NOMO-1 treated with DMSO at 0.1 percent for 48 hours (cell line): ENCODE results near the gene USP6.
"Not testable (repeated sequence)": the region's sequence is repeated elsewhere in the genome, so short reads cannot be mapped to it uniquely, and the experiment has no call there.

Experiments
- DNase-seq: peaks from one replicate; lab custom pipeline; 2025; ENCODE audit not compliant: unreplicated experiment; lab: John Stamatoyannopoulos, UW

The USP6 gene

DNA sequence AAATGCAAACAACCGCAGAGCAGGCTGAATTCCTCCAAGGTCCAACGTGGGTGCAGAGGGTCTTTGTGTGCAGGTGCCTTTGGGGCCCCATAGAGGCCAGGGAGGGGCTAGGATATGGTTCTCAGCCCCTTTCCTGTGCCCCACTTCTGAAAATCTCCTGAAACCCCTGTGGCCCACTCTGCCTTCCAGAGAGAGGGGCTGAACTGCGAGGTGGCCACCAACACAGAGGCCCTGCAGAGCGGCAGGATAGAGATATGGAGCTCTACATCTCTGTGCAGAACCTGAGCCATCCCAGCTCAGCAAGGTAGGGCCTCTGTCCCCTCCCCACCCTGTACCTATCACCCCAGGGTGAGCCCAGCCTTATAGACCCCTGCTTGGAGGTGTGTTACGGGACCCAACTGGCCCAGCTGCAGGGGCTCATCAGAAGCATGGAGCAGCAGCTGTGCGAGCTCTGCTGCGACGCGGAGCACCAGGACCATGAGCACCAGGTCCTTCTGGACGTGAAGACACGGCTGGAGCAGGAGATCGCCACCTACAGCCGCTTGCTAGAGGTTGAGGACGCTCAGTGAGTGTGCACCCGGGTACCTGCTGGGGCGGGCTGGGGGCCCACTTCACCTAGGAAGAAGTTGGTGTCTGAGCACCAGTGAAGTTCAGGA, 5.5 kb downstream of the USP6 start:
- no peak for DNase-seq

DNA sequence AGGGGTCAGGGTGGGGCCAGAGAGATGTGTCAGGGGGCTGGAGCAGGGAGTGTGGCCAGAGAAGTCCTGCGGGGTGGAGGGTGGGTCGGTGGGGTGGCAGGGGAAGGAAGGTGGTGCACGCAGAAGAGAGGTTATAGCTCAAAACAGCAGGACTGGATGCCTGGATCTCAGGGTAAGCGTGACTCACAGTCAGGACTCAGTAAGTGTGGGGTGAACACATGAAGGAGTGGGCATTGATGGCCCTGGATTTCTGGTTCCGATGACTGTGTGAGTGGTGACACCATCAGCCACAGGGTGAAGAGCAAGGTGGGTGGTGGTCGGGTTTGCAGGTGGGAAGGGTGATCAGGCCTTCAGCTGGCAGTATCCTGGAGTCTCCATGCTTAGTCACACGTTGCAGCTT, 6.2 kb downstream of the USP6 start:
- not testable (repeated sequence) for DNase-seq

DNA sequence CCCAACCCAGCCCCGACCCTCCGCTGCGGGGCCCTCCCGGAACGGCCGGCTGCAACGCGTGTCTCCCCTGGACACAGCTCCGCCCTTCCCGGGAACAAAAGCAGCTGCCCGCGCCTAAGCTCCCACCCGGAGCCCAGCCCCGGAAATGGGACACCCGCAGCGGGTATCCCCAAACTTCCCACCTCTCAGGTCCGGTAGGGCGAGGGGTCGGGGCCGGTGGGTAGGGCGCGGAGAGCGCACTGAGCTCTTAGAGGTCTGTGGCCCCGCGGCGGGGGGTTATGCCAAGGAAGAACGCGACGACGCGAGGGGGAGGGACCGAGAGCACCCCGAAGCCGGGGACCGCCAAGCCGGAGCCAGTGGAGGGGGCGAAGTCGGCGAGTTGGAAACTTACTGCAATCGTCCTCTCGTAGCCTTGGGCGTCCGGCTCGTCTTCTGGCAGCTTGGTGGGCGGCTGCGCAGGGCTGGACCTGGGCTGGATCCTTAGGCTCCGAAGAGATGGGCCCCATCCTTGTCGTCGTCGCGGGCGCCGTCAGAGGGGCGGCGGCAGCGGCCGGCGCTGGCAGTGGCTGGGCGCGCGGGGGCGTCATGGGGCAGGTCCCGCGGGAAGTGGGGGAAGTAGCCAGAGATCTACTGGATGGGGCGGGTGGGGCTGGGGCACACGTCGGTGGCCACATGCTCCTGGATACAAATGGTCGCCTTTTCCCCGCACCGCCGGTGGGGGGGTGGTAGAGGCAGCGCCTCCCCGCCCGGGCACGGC, 6.9 kb downstream of the USP6 start:
- DNase-seq = no peak

DNA sequence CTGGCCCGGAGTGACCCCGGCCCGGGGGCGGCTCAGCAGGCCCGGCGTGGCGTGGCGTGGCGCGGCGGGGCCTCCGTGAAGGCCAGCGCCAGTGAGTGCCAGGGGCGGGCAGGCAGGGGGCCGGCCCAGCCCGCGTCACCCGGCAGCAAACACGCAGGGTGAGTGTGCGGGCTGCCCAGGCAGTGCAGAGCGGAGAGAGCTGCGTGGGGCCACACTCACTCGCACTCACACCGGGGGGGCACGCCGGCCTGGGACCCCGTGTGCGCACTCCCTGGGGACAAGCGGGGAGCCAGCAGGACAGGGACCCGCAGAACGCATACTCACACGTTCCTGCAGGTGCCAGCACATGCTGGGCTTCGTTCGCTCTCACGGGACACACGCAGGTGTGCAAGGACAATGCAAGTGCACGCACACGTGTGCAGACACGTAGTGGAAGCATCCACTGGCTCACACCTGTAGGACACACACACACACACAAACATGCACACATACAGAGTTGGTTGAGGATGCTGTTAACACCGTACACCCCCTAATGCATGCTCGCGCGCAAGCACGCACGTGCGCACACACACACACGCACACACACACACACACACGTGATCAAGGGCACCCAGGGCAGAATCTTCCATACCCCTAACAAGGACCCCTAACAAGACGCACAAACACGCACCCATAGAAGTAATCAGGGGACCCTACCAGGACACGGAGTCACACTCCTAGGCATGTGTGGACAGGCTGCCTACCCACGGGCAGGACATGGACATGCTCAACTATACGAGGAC, 7.7 kb downstream of the USP6 start:
- DNase-seq = no peak

DNA sequence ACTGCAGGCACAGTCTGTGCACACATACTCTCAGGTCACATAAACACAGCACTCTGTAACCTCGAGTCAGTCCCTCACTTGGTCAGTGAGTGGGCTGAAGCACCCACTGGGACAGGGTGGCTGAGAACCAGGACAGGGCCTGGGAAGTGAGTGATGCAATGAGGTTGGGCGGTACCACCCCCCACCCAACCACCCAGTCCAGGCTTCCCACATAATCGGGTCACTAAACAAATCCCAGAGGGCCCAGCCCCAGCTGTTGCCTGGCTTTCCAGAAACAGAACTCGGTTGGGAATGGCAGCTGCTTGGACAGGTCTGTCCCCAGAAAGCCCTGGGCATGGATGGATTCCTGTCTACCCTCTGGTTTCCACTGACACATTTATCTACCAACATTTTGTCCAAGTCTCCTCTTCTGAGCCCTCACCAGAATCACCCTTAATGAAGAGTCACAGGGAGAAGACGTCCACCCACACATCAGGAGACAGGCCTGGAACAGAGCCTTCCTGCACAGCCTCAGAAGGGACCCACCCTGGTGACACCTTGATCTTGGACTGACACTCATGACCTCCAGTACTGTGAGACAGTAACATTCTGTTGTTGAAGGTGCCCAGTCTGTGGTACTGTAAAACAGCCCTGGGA, 8.4 kb downstream of the USP6 start:
- not testable (repeated sequence) for DNase-seq

DNA sequence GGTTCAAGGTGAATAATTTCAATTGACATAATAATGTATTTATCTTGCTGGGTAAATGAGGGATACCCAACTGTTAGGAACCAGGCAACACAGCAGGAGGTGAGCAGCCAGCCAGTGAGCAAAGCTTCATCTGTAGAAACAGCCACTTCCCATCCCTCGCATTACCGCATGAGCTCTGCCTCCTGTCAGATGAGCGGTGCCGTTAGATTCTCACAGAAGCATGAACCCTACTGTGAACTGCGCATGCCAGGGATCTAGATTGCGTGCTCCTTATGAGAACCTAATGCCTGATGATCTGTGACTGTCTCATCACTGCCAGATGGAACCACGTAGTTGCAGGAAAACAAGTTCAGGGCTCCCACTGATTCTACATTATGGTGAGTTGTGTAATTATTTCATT, 9.1 kb downstream of the USP6 start:
- not testable (repeated sequence) for DNase-seq

DNA sequence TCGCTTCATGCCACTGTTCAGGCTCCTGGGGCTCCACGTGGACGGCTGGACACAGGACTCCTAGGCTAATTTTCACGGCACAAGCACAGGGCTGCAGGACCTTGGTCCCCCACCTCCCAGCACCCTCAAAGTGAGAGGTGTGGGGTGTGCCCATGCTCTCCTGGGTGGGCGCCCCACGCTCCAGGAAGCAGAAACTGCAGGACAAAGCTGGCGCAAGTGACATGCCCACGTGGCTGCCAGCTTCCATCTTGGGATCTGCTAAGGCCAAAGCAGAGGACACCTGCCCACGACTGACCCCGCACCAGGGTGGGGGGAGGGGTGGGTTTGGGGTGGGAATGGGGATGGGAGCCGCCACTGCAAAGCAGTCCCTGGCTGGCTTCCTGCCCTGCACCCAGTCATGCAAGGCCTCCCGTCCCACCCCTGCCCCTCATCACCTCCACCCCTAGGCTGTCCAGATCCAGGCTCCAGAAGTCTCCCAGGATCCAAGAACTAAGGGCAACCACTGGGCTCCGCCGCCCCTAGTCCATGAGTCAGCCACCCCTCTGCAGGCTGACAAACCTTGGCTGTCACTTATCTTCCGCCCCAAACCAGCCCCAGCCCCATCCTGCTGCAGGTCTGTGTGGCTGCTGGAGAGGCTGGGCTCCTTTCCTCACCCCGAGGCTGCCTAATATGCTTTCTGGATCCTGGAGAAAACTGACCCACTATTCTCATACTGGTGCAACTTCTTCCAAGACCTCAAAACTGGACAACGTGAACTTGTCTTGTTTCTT, 11.1 kb downstream of the USP6 start:
- no peak for DNase-seq

DNA sequence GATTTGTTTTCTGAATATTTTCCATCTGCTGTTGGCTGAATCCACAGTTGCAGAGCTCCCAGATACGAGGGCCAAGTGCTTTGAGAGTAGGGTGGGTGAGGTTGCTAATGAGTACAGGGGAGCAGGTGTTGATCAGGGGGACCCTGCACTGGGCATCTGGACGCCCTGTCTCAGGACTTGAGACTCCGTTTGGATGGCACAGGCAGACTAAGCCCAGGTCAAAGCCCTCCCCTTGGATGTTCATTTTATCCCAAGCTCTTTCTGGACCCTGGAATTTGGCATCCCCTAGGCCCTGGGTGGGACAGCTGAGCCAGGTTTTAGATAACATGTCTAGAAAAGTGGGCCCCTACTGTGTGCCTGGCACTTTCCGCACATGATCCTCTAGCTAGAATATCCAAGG, 12.1 kb downstream of the USP6 start:
- no peak for DNase-seq

DNA sequence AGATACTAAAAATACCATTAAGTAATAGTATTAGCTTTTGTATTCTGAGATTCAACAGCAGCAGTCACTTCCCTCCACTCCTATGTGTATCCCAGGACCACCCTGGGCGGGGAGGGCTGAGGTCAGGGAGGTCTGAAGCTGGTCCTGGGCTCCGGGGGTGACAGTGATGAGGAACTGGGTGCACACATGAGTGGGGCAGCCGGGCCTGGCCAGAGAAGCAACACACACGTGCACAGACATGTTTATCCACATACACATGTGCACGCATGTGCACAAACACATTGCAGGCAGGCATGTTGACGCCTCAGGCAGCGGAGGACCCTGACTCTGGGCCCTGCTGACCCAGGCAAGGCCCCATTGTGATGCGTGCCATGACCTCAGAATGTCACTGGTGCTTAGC, 12.6 kb downstream of the USP6 start:
- DNase-seq = not testable (repeated sequence)

DNA sequence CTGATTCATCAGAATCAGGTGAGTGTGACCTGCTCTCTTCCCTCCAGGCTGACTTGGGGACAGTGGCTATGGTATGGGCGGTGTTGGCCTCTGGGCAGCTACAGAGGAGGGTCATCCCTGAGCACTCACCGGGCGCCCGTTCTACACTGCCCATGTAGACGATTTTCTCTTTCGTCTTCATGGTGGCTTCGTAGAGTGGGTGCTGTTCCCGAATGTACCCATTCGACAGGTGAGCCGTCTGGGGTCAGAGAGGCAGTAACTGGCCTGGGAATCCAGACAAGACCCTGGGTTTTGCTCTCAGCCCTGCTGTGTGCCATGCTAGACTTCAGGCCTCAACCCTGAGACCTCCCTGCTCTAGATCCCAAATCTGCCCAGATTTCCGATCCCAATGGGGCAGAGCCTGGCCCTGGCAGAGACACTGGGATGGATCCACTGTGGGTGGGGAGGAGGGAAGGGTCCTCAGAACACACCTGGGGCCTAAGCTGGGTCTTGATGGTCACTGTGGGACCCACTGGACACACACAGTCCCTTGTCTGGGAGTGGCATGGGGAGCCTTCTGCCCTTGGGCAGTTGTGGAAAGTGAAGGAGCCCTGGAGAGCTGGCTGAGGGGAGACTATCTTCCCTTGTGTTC, 13.2 kb downstream of the USP6 start:
- DNase-seq = no peak

DNA sequence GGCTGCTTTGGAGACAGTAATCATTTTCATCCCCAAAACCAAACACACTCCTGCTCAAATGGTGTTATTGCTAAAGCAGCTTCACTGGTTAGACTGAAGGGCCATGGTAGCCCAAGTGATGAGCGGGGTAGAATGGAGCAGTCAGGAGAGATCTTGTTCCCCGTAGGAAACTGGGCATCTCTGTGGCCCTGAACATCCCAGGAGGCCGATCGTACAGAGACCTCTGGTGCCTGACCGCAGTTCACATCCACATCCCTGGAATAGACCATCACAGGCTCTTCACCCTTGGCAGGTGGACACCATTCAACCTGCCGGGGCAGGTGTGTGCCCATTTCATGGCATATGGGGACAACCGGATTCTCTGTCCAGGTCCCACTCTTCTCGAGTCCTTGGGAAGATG, 13.9 kb downstream of the USP6 start:
- DNase-seq = not testable (repeated sequence)

DNA sequence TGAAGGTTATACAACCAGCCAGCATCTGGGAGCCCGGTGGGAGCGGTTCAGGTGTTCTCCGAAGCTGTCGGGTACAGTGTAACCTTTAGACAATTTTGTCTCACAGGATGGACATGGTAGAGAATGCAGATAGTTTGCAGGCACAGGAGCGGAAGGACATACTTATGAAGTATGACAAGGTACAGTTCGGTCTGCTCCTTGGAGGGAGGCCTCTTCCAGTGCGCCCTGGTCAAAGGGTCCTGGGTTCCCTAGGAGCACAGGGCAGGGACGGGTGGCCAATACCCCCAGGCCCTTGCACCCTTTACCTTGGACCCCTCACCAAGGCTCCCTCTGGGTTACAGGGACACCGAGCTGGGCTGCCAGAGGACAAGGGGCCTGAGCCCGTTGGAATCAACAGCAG, 14.4 kb downstream of the USP6 start:
- DNase-seq = not testable (repeated sequence)

DNA sequence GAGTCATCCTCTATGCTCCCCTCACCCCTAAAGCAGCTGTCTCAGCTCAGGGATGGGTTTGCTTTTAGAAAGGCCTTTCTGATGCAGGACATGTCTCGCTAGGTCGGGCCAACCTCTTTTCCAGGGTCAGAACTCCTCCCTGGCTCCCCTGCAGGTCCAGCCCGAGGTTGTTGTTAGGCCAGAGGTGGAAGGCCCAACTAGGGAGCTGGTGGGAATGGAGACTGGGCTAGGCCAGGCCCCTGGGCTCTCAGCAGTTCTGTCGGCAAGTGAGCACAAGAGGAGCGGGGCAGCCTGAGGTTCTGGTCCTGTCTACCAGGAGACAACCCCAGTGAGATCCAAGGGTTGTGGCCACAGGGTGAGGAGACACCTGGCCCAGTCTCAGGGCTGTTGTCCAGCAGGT, 14.9 kb downstream of the USP6 start:
- DNase-seq = not testable (repeated sequence)

DNA sequence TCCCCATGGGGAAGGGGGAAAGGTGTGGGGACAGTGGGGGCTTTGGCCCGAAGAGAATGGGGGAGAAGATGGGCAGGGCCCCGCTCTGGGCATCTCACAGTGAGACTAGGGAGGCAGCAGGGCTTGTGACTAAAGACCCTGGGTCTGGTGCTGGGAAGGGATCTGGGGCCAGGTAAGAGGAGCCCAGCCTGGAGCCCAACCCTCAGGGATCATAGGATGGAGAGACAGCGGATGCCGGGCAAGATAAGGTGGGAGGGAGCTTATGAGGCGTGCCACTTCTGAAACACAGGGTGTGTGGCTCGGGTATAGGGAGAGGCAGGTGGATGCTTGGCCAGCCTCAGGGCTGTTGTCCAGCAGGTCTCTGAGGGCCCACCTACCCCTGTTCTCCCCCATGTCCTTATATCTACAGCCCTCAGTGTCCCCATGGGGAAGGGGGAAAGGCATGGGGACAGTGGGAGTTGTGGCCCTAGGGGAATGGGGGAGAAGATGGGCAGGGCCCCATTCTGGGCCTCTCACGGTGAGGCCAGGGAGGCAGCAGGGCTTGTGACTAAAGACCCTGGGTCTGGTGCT, 15.4 kb downstream of the USP6 start:
- no peak for DNase-seq

DNA sequence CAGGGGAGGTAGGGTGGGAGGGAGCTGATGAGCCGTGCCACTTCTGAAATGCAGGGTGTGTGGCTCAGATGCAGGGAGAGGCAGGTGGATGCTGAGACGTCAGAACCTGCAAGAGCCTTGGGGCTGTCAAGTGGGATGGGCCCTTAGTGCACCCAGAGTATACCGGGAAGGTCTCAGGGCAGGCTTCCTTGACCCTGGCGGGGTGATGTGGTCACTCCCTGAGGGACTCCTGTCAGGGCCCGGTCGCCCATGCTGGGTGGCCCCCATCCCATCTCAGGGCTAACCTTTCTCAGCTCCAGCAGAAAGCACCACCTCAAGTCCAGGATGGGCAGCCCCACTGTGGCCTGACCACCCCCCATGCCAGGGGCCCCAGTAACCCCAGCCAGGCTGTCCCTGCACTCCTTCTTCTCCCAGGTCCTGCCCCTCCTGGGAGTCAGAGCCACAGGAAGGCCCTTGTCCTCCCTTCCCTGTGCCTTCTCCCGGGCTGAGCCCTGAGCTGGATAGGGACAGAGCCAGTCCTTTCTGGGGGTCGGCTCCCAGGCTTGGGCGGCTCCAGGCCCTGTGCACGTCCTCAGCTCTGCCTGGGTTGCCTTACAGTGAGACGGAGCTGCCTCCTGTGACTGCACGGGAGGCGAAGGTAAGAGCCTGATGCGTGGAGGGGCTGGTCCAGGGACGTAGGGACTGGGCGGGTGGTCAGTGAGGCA, 16.1 kb downstream of the USP6 start:
- DNase-seq = not testable (repeated sequence)

DNA sequence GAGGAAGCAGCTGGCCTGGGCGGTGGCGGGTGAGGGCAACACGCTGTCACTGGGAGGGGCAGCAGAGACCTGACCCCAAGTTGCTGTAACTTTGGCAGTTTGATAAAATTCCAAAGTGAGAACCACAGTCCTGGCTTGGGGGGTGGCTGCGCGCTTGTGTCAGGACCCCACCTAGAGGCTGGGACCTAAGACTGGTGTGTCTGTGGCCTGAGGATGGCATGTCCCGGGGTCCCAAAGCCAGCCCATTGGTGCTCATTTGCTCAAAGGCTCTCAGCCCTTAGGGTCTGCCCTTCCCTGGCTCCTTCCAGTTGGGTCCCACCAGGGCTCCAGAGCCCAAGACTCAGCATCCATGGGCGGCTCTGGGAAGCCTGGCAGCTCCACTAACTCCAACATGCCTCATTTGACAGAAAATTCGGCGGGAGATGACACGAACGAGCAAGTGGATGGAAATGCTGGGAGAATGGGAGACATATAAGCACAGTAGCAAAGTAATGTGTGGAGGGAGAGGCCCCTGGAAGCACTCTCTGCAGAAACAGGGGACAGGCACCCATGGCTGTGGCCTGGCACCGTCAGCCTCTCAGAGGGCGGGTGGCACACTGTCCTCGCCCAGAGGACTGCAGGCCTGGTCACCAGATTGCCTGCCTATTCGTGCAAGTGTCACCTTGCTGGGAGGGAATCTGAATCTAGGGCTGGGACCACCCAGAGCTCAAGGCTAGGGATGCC, 16.8 kb downstream of the USP6 start:
- not testable (repeated sequence) for DNase-seq

DNA sequence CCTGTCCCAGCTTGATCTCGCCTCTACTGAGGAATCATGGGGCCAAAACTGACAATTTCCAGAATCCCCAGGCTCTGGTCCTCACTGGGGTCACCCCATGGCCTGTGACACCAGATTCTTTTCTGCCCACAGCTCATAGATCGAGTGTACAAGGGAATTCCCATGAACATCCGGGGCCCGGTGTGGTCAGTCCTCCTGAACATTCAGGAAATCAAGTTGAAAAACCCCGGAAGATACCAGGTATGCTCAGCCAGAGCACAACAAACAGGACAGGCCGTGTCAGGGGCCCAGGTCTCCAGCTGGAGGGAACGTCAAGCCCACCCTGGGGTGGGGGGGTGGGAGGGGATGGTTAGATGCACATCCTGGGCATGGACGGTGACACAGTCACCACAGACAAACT, 17.5 kb downstream of the USP6 start:
- no peak for DNase-seq

DNA sequence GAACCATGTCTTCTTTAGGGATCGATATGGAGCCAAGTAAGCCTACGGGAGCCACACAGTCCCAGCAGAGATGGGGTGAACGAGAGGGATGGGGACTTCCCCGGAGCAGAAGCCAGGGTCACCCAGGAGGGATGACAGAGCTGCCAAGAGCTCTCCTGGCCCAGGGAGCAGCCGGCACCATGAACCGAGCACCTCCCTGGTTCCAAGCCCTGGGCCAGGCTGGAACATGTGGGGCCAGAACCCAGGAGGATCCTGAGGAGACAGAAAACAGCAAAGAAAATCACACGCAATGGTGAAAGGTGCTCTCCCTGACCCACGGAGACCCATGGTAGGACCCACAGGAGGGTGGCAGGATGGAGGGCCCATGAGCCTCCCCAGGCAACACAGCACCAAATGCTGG, 18.1 kb downstream of the USP6 start:
- not testable (repeated sequence) for DNase-seq

DNA sequence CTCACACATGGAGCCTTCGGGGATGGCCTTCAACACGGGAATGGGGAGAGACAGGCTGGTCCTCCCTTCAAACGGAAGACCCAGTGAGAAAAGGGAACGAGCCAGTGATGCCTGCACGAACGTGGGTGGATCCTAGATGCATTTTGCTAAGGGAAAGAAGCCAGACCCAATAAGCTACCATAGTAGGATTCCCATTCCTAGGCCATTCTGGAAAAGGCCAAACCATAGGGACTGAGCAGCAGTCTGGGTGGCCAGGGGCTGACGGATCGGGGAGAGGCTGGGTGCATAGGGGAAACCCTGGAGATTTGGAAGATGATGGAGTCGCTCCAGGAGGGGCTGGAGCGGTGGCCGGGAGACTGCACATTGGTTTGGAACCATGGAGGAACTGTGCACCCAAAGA, 18.7 kb downstream of the USP6 start:
- DNase-seq = not testable (repeated sequence)
